T47D (cell line): ENCODE measurements around the gene PADI1.

Source experiments
- DNase-seq, 2 experiments: peaks; one replicate each; pipeline versions ENCODE4 v3.0.0 to v3.0.0-alpha.2; 2011 to 2012; ENCODE audit warnings: low read depth in 1 of 2, low spot score in 1 of 2
- JUND ChIP-seq: IDR thresholded peaks from 2 replicates; pipeline ENCODE4 v1.6.1; 2012; ENCODE audit warnings: low read depth
- in situ Hi-C: cut with HindIII; loops from 2 replicates; pipeline ENCODE4 v1.10.0; 2016; ENCODE audit warnings: low sequenced_read_pairs, low pct_unique_long_range_greater_than_20kb

PADI1 gene

DNA sequence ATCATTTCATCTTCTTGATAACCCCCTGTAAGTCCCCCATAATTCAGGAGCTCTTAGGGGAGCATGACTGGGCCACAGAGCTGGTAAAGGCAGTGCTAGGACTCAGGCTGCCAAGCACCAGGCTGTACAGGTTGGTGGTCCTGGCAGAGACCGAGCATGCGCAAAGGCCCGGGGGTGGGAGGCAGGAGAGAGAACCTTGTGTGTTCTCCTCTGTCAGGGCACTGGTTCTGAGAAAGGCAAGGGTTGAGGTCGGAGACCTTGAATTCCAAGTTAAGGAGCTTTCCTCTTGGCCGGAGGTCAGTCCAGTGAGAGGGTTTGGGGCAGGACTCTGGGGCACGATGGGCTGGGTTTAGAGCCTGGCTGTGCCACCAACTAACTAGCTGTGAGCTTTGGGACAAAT is 67.1 kb downstream of the PADI1 start:
- no peak for DNase-seq
- no peak for TF ChIP-seq JUND
- in situ Hi-C loops, result no loop called here

DNA sequence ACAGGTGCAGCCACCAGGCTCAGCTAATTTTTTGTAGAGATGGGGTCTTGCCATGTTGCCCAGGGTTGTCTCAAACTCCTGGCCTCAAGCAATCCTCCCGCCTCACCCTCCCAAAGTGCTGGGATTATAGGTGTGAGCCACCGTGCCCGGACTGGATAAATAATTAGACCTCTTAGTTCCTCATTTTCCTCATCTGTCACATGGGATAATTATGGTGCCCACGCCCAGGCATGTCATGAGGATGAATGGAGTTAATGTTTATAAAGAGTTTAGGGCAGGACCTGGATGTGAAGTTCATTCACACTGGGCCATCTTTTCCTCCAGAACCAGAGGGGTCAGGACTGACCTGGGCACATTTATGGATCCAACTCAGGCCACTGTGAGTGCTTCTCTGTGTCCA is 67.7 kb downstream of the PADI1 start:
- in situ Hi-C loops, result no loop called here
- DNase-seq, result no peak
- TF ChIP-seq JUND, result no peak

GRCh38 chr1:17273096-17273495 is 68.2 kb downstream of the PADI1 start:
- in situ Hi-C loops, result no loop called here
- no peak for DNase-seq
- no peak for TF ChIP-seq JUND

DNA sequence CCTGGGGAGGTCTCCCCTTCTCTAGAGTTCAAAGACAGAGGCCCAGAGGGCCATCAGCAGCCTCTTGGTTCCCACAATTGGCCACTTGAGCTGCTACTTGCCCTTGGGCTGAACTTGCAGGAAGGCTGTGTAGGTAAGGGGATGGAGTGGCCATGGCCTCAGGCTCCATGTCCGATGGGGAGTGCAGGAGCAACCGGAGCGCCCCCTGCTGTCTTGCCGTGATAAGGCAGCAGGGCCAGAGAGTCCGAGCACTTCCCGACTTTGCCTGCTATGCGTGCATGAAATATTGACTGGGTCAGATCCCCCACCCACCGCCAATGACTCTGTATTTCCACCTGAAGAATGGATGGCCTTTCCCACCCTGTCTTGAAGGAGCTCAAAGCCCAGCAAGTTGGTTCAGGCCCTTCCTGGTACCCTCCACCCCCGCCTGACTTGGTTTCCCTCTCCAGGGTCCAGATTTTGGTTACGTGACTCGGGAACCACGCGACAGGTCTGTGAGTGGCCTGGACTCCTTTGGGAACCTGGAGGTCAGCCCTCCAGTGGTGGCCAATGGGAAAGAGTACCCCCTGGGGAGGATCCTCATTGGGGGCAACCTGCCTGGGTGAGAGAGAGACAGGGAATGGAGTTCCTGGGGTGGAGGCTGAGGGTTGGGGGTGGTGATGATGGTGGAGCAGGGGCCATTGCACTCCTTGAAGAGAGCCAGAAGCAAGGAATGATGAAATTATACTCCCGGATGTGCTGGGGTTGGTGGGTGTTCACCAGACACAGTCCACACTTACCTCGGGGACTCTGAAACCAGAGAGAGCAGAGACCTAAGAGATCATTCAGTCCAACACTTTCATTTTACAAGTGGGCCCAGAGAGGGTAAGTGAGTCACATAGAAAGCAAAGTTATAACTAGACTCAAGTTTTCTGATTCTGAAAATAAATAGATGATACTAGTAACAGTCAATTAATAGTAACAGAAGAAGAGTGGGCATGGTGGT is 69.5 kb downstream of the PADI1 start:
- DNase-seq, result peak; percentile 31 to 58
- in situ Hi-C loops, result no loop called here
- TF ChIP-seq JUND, result no peak

DNA sequence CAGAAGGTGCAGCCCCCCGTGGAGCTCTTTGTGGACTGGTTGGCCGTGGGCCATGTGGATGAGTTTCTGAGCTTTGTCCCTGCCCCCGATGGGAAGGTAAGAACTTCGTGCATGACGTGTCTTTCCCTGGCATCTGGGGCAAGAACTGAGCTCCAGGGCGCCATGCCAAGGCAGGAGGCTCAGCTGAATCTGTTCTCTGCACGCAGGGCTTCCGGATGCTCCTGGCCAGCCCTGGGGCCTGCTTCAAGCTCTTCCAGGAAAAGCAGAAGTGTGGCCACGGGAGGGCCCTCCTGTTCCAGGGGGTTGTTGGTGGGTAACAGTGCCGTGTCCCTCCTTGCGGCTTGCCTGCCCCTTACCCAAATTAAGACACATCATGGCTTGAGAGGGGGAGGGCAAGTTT is 71.6 kb downstream of the PADI1 start:
- in situ Hi-C loops, result no loop called here
- DNase-seq, result peak in 1 of 2 experiments; percentile 23
- TF ChIP-seq JUND, result no peak

- in situ Hi-C loops, result no loop called here
- DNase-seq, result no peak
These were observed 72.7 kb downstream of the PADI1 start for GRCh38 chr1:17277511-17278159.

GRCh38 chr1:17278996-17279830 is 74.3 kb downstream of the PADI1 start:
- no peak for DNase-seq
- in situ Hi-C loops, result no loop called here
- no peak for TF ChIP-seq JUND

More at GRCh38 chr1:17277511-17278159, 72.7 kb downstream of the PADI1 start:
- no peak for TF ChIP-seq JUND

- no peak for DNase-seq
- no peak for TF ChIP-seq JUND
- in situ Hi-C loops, result no loop called here
These were observed 75.5 kb downstream of the PADI1 start for GRCh38 chr1:17280436-17280835.

DNA sequence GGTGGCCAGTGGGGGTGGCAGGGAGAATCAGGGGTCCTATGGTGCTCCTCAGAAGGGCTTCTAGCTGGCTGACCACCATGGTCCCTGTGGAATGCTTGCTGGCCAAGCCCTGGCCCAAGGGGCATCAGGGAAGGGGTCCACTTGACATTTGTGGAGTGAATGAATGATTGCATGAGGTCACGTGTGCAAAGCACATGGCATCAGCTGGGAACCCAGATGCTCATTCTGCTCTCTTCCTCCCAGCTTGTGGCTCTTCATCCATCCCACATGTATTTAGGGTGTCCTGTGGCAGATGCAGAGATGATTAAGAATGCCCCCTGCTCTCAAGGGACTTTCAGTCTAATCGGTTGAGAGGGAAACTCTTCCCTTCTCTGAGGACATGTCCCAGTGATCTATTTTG is 76.0 kb downstream of the PADI1 start:
- DNase-seq, result no peak
- no peak for TF ChIP-seq JUND
- in situ Hi-C loops, result no loop called here

DNA sequence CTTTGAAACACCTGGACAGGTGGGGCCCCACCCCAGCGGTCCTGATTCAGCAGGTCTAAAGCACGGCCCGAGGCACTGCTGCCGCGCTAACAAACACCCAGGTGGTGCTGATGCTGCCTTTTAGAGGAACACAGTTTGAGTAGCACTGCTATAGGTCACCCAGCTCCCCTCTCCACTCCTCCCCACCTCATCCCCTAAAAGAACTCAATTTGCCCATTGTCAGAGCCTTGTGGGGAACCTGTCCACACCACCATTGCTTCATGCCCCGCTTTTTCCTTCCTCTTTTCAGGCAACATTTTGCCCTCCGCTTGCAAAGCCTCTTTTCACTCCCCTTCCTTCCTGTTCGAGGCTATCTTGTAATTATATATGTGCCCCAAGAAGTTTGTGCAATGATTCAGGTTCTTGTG is 76.8 kb downstream of the PADI1 start:
- in situ Hi-C loops, result no loop called here
- TF ChIP-seq JUND, result no peak
- no peak for DNase-seq

- no peak for TF ChIP-seq JUND
- in situ Hi-C loops, result no loop called here
- no peak for DNase-seq
These were observed 77.9 kb downstream of the PADI1 start for GRCh38 chr1:17282836-17283235.

DNA sequence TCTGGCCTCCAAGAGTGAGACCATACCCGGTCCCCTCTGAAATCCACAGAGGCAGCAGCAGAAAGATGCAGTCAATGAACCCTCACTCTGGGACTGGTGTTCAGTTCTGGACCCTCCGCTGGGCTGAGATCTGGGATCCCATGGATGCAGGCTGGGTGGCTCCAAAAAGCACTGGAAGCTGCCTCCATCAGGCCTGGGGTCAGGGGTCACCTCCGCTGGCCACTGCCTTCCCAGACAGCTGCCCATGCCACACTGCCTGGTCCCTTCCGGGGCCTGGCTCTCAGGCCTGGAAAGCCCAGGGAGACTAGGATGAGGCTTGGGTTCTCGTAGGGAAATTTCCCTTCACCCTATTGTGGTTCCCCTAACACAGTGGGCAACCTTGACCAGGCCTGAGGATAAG is 81.7 kb downstream of the PADI1 start:
- no peak for TF ChIP-seq JUND
- no peak for DNase-seq
- in situ Hi-C loops, result no loop called here
